Hepatocyte (in vitro differentiated cells): ENCODE results near the gene POLR3C. TPM values are rescaled to one million over a fixed set of nuclear protein-coding genes. Genes with fewer than 3 reads are reported as not detected.

Source experiments
- DNase-seq: peaks from one replicate; pipeline ENCODE4 v3.0.0-alpha.2; 2016; ENCODE audit warnings: low spot score
- H2AFZ ChIP-seq: fragments of 200-600 bp; sonication (generic); 2 replicates; pipeline ENCODE4 v1.6.0; 2016; ENCODE audit warnings: antibody characterized with exemption, mild to moderate bottlenecking
- H3K27ac ChIP-seq: fragments of 200-600 bp; sonication (generic); 2 replicates; pipeline ENCODE4 v1.5.1; 2016; ENCODE audit warnings: mild to moderate bottlenecking
- H3K27me3 ChIP-seq: fragments of 200-600 bp; sonication (generic); 2 replicates; pipeline ENCODE4 v1.6.1; 2016
- H3K36me3 ChIP-seq: fragments of 200-600 bp; sonication (generic); replicated peaks from 2 replicates; pipeline ENCODE4 v1.5.1; 2016; ENCODE audit warnings: low read depth; ENCODE audit not compliant: insufficient read depth
- H3K4me1 ChIP-seq: fragments of 200-600 bp; sonication (generic); 2 replicates; pipeline ENCODE4 v1.5.1; 2016; ENCODE audit warnings: mild to moderate bottlenecking, moderate library complexity; ENCODE audit not compliant: insufficient read depth
- H3K4me2 ChIP-seq: fragments of 200-600 bp; sonication (generic); 2 replicates; pipeline ENCODE4 v1.6.0; 2016
- H3K4me3 ChIP-seq: fragments of 200-600 bp; sonication (generic); 2 replicates; pipeline ENCODE4 v1.5.1; 2016; ENCODE audit warnings: mild to moderate bottlenecking
- H3K79me2 ChIP-seq: fragments of 200-600 bp; sonication (generic); 2 replicates; pipeline ENCODE4 v1.6.0; 2017; ENCODE audit warnings: mild to moderate bottlenecking
- H3K9me2 ChIP-seq: fragments of 200-600 bp; sonication (generic); replicated peaks from 2 replicates; pipeline ENCODE4 v1.6.0; 2017; ENCODE audit warnings: mild to moderate bottlenecking; ENCODE audit not compliant: insufficient read depth
- H3K9me3 ChIP-seq: fragments of 200-600 bp; sonication (generic); 2 replicates; pipeline ENCODE4 v1.5.1; 2016; ENCODE audit warnings: low read depth, mild to moderate bottlenecking
- H4K20me1 ChIP-seq: fragments of 200-600 bp; sonication (generic); 2 replicates; pipeline ENCODE4 v1.6.0; 2016; ENCODE audit warnings: mild to moderate bottlenecking; ENCODE audit not compliant: insufficient read depth, poor library complexity, severe bottlenecking
- CTCF ChIP-seq: fragments of 200-600 bp; sonication (generic); IDR thresholded peaks from 2 replicates; pipeline ENCODE4 v1.5.1; 2016; ENCODE audit warnings: antibody characterized with exemption, mild to moderate bottlenecking; ENCODE audit not compliant: poor library complexity
- EZH2 ChIP-seq: fragments of 200-600 bp; sonication (generic); IDR thresholded peaks from 2 replicates; pipeline ENCODE4 v1.6.1; 2016; ENCODE audit warnings: antibody characterized with exemption, mild to moderate bottlenecking, borderline replicate concordance
- EZH2phosphoT487 ChIP-seq: fragments of 200-600 bp; sonication (generic); IDR thresholded peaks from one replicate; pipeline ENCODE4 v1.6.1; 2018; ENCODE audit warnings: antibody characterized with exemption, mild to moderate bottlenecking, low read depth, moderate library complexity; ENCODE audit not compliant: unreplicated experiment, severe bottlenecking
- WGBS: methylation state at CpG from one replicate; pipeline ENCODE4 v1.1.6; 2016; ENCODE audit warnings: low lambda C conversion rate; ENCODE audit errors: missing lambda C conversion rate; 5-methylcytosine and 5-hydroxymethylcytosine counted together
- polyA plus RNA-seq: library from polyadenylated mRNA; unstranded; fragments of >200 nt; fragmentation: Nextera tagmentation; extraction: Ambion mirVana; gene quantifications from 2 replicates; pipeline ENCODE4 v1.2.1, GENCODE V29; 2016
- total RNA-seq: library from RNA; depleted of rRNA; stranded (reverse); fragments of >200 nt; gene quantifications from 2 replicates; pipeline ENCODE4 v1.2.3, GENCODE V29; 2014

Gene POLR3C
- total and polyA plus RNA-seq, 2 experiments from 2014 or later: 19.6 to 20.9 TPM

GRCh38 chr1:145887631-145888030 lies 63.6 kb downstream of the POLR3C start:
- H3K79me2 ChIP-seq: no peaks in the 10 kb centered on the region
- H2AFZ ChIP-seq: no peak overlapping the region
- no peak for TF ChIP-seq EZH2
- no peak overlapping the region for H3K27ac ChIP-seq
- no peaks in the 10 kb centered on the region for H4K20me1 ChIP-seq
- peaks cover 20% of the 10 kb centered on the region for H3K27me3 ChIP-seq
- 65% methylated on average over 5 of the region's 5 CpGs for WGBS
- H3K4me1 ChIP-seq: peaks cover 16% of the 10 kb centered on the region
- H3K9me2 ChIP-seq: no peaks in the 10 kb centered on the region
- H3K4me2 ChIP-seq: no peak overlapping the region
- H3K9me3 ChIP-seq: no peaks in the 10 kb centered on the region
- H3K36me3 ChIP-seq: no peaks in the 10 kb centered on the region
- no peak overlapping the region for H3K4me3 ChIP-seq
- no peak for DNase-seq

DNA sequence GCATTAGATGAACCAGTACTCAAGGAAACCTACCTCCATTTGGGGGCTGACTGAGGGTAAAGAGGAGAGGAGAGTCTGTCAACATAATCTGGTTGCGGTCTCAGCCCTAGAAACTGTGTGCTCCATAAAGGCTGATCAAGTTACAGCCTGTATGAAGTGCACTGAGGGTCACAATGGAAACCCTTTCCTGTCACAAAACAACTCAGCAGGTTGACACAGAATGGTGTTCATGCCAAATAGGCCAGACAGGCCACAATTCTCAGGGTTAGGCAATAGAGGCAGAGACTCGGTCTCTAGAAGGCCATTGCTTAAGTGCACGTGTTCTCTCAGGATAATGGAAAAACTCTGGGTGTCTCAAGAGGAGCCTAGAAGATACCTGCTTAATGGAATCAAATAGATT lies 65.7 kb downstream of the POLR3C start:
- Histone ChIP-seq H3K4me1 (peaks cover 19% of the 10 kb centered on the region), H4K20me1 (no peaks in the 10 kb centered on the region), H3K4me2 (no peak overlapping the region), H2AFZ (no peak overlapping the region), H3K36me3 (no peaks in the 10 kb centered on the region), H3K9me2 (no peaks in the 10 kb centered on the region), H3K79me2 (no peaks in the 10 kb centered on the region), H3K27ac (no peak overlapping the region), H3K27me3 (peaks cover 6% of the 10 kb centered on the region), H3K9me3 (no peaks in the 10 kb centered on the region), H3K4me3 (no peak overlapping the region)
- 83% methylated on average over 3 of the region's 3 CpGs for WGBS
- TF ChIP-seq CTCF (no peak), EZH2phosphoT487 (no peak), EZH2 (no peak)
- no peak for DNase-seq

DNA sequence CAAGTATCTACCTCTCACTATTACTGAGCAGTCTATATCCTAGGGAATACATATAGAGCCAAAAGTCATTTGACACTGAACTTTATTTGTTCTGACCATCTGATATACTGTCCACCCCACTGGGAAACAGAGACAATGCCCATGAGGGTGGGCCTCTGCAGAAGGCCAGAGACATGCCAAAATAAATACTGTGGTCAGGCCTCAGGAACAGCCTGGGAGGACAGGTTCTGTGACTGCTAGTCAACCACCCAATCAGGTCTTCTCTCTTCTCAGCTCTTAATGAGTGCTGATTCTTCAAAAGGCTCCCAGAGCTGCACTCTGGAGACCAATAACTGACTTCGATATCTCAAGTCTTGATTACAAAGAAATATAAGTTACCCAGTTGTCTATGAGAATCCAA lies 67.1 kb downstream of the POLR3C start:
- Histone ChIP-seq H3K27me3 (no peaks in the 10 kb centered on the region), H3K27ac (peak overlapping the region; percentile 94), H3K4me3 (no peak overlapping the region), H3K9me3 (no peaks in the 10 kb centered on the region), H2AFZ (peak overlapping the region; percentile 5), H3K4me1 (peaks cover 18% of the 10 kb centered on the region), H3K79me2 (no peaks in the 10 kb centered on the region), H3K4me2 (peak overlapping the region; percentile 50), H4K20me1 (no peaks in the 10 kb centered on the region), H3K9me2 (no peaks in the 10 kb centered on the region), H3K36me3 (no peaks in the 10 kb centered on the region)
- DNase-seq: no peak
- 67% methylated on average over 1 of the region's 1 CpG for WGBS
- TF ChIP-seq EZH2phosphoT487: no peak
- TF ChIP-seq EZH2: no peak
- no peak for TF ChIP-seq CTCF

GRCh38 chr1:145891587-145892485 lies 67.8 kb downstream of the POLR3C start:
- Histone ChIP-seq H3K4me3 (no peak overlapping the region), H3K4me1 (peaks cover 16% of the 10 kb centered on the region)
- TF ChIP-seq EZH2phosphoT487 (no peak), CTCF (peak; percentile 98)

More at GRCh38 chr1:145891587-145892485, 67.8 kb downstream of the POLR3C start:
- H3K4me2 ChIP-seq: peak overlapping the region; percentile 69
- no peaks in the 10 kb centered on the region for H3K27me3 ChIP-seq
- no peaks in the 10 kb centered on the region for H3K9me2 ChIP-seq
- H3K9me3 ChIP-seq: no peaks in the 10 kb centered on the region
- peak overlapping the region; percentile 94 for H3K27ac ChIP-seq
- WGBS: 5% methylated on average over 6 of the region's 6 CpGs
- H4K20me1 ChIP-seq: no peaks in the 10 kb centered on the region
- peak overlapping the region; percentile 5 for H2AFZ ChIP-seq
- DNase-seq: peak; percentile 98
- no peaks in the 10 kb centered on the region for H3K79me2 ChIP-seq
- H3K36me3 ChIP-seq: no peaks in the 10 kb centered on the region
